Measurements from ENCODE around the gene ZNF628.

Gene ZNF628

GRCh38 chr19:55451965-55452748, 24.3 kb upstream of the ZNF628 start:
- H3K36me3 ChIP-seq (ENCODE audit: insufficient read depth, low read length) = no peaks in the 10 kb centered on the region
- no peak overlapping the region for H3K4me3 ChIP-seq (ENCODE audit: low read length)
- no peak overlapping the region for H3K4me2 ChIP-seq (ENCODE audit: low read length)
- no peaks in the 10 kb centered on the region for H3K9me3 ChIP-seq (replicated peaks; ENCODE audit: low read length)
- H3K27me3 ChIP-seq (ENCODE audit: control insufficient read depth, insufficient read depth, low read length) = peaks cover 34% of the 10 kb centered on the region
- no peaks in the 10 kb centered on the region for H3K4me1 ChIP-seq (ENCODE audit: control insufficient read depth, insufficient read depth, low read length)
- H3K9ac ChIP-seq (ENCODE audit: low read depth, low read length) = no peak overlapping the region

GRCh38 chr19:55452749-55453346, 23.6 kb upstream of the ZNF628 start:
- H3K36me3 ChIP-seq (ENCODE audit: insufficient read depth, low read length) = no peaks in the 10 kb centered on the region
- H3K4me1 ChIP-seq (ENCODE audit: control insufficient read depth, insufficient read depth, low read length) = no peaks in the 10 kb centered on the region
- H3K4me2 ChIP-seq (ENCODE audit: low read length) = no peak overlapping the region
- H3K27me3 ChIP-seq (ENCODE audit: control insufficient read depth, insufficient read depth, low read length) = peaks cover 27% of the 10 kb centered on the region
- H3K9me3 ChIP-seq (replicated peaks; ENCODE audit: low read length) = no peaks in the 10 kb centered on the region
- H3K4me3 ChIP-seq (ENCODE audit: low read length) = no peak overlapping the region
- no peak overlapping the region for H3K9ac ChIP-seq (ENCODE audit: low read depth, low read length)

- Histone ChIP-seq H3K9me3 (replicated peaks; ENCODE audit: low read length) (no peaks in the 10 kb centered on the region), H3K4me3 (ENCODE audit: low read length) (no peak overlapping the region), H3K4me2 (ENCODE audit: low read length) (no peak overlapping the region), H3K9ac (ENCODE audit: low read depth, low read length) (no peak overlapping the region), H3K36me3 (ENCODE audit: insufficient read depth, low read length) (no peaks in the 10 kb centered on the region), H3K27me3 (ENCODE audit: control insufficient read depth, insufficient read depth, low read length) (peaks cover 26% of the 10 kb centered on the region), H3K4me1 (ENCODE audit: control insufficient read depth, insufficient read depth, low read length) (no peaks in the 10 kb centered on the region)
Measured at GRCh38 chr19:55453511-55454260, 22.7 kb upstream of the ZNF628 start.

GRCh38 chr19:55454787-55455243, 21.6 kb upstream of the ZNF628 start:
- Histone ChIP-seq H3K9me3 (replicated peaks; ENCODE audit: low read length) (no peaks in the 10 kb centered on the region), H3K4me3 (ENCODE audit: low read length) (no peak overlapping the region), H3K27me3 (ENCODE audit: control insufficient read depth, insufficient read depth, low read length) (peaks cover 18% of the 10 kb centered on the region), H3K36me3 (ENCODE audit: insufficient read depth, low read length) (no peaks in the 10 kb centered on the region), H3K4me2 (ENCODE audit: low read length) (no peak overlapping the region), H3K4me1 (ENCODE audit: control insufficient read depth, insufficient read depth, low read length) (peaks cover 4% of the 10 kb centered on the region), H3K9ac (ENCODE audit: low read depth, low read length) (no peak overlapping the region)

- Histone ChIP-seq H3K4me3 (ENCODE audit: low read length) (no peak overlapping the region), H3K4me1 (ENCODE audit: control insufficient read depth, insufficient read depth, low read length) (peaks cover 13% of the 10 kb centered on the region), H3K4me2 (ENCODE audit: low read length) (no peak overlapping the region), H3K9ac (ENCODE audit: low read depth, low read length) (no peak overlapping the region), H3K36me3 (ENCODE audit: insufficient read depth, low read length) (no peaks in the 10 kb centered on the region), H3K27me3 (ENCODE audit: control insufficient read depth, insufficient read depth, low read length) (peaks cover 12% of the 10 kb centered on the region), H3K9me3 (replicated peaks; ENCODE audit: low read length) (no peaks in the 10 kb centered on the region)
Measured at GRCh38 chr19:55455576-55456235, 20.7 kb upstream of the ZNF628 start.

- no peaks in the 10 kb centered on the region for H3K36me3 ChIP-seq (ENCODE audit: insufficient read depth, low read length)
- peaks cover 19% of the 10 kb centered on the region for H3K4me1 ChIP-seq (ENCODE audit: control insufficient read depth, insufficient read depth, low read length)
- H3K27me3 ChIP-seq (ENCODE audit: control insufficient read depth, insufficient read depth, low read length) = peaks cover 9% of the 10 kb centered on the region
- no peak overlapping the region for H3K9ac ChIP-seq (ENCODE audit: low read depth, low read length)
- no peak overlapping the region for H3K4me3 ChIP-seq (ENCODE audit: low read length)
- no peaks in the 10 kb centered on the region for H3K9me3 ChIP-seq (replicated peaks; ENCODE audit: low read length)
- H3K4me2 ChIP-seq (ENCODE audit: low read length) = no peak overlapping the region
Measured at GRCh38 chr19:55456347-55456746, 20.1 kb upstream of the ZNF628 start.

- no peak overlapping the region for H3K9ac ChIP-seq (ENCODE audit: low read depth, low read length)
- H3K27me3 ChIP-seq (ENCODE audit: control insufficient read depth, insufficient read depth, low read length) = no peaks in the 10 kb centered on the region
- no peaks in the 10 kb centered on the region for H3K36me3 ChIP-seq (ENCODE audit: insufficient read depth, low read length)
- H3K9me3 ChIP-seq (replicated peaks; ENCODE audit: low read length) = no peaks in the 10 kb centered on the region
- H3K4me3 ChIP-seq (ENCODE audit: low read length) = no peak overlapping the region
- H3K4me2 ChIP-seq (ENCODE audit: low read length) = no peak overlapping the region
- peaks cover 25% of the 10 kb centered on the region for H3K4me1 ChIP-seq (ENCODE audit: control insufficient read depth, insufficient read depth, low read length)
Measured at GRCh38 chr19:55457683-55458457, 18.5 kb upstream of the ZNF628 start.

- Histone ChIP-seq H3K4me3 (ENCODE audit: low read length) (no peak overlapping the region), H3K4me1 (ENCODE audit: control insufficient read depth, insufficient read depth, low read length) (peaks cover 25% of the 10 kb centered on the region), H3K36me3 (ENCODE audit: insufficient read depth, low read length) (no peaks in the 10 kb centered on the region), H3K9ac (ENCODE audit: low read depth, low read length) (no peak overlapping the region), H3K27me3 (ENCODE audit: control insufficient read depth, insufficient read depth, low read length) (no peaks in the 10 kb centered on the region), H3K9me3 (replicated peaks; ENCODE audit: low read length) (no peaks in the 10 kb centered on the region), H3K4me2 (ENCODE audit: low read length) (peak overlapping the region; percentile 99)
Measured at GRCh38 chr19:55459551-55459949, 16.9 kb upstream of the ZNF628 start.

GRCh38 chr19:55459950-55460657, 16.3 kb upstream of the ZNF628 start:
- Histone ChIP-seq H3K4me3 (ENCODE audit: low read length) (peak overlapping the region; percentile 97), H3K9me3 (replicated peaks; ENCODE audit: low read length) (no peaks in the 10 kb centered on the region), H3K27me3 (ENCODE audit: control insufficient read depth, insufficient read depth, low read length) (no peaks in the 10 kb centered on the region), H3K4me1 (ENCODE audit: control insufficient read depth, insufficient read depth, low read length) (peaks cover 25% of the 10 kb centered on the region), H3K36me3 (ENCODE audit: insufficient read depth, low read length) (no peaks in the 10 kb centered on the region), H3K9ac (ENCODE audit: low read depth, low read length) (peak overlapping the region; percentile 96), H3K4me2 (ENCODE audit: low read length) (peak overlapping the region; percentile 99)

GRCh38 chr19:55460670-55461258, 15.7 kb upstream of the ZNF628 start:
- Histone ChIP-seq H3K9ac (ENCODE audit: low read depth, low read length) (peak overlapping the region; percentile 96), H3K4me1 (ENCODE audit: control insufficient read depth, insufficient read depth, low read length) (peaks cover 25% of the 10 kb centered on the region), H3K9me3 (replicated peaks; ENCODE audit: low read length) (no peaks in the 10 kb centered on the region), H3K4me2 (ENCODE audit: low read length) (peak overlapping the region; percentile 99), H3K4me3 (ENCODE audit: low read length) (peak overlapping the region; percentile 97), H3K36me3 (ENCODE audit: insufficient read depth, low read length) (no peaks in the 10 kb centered on the region), H3K27me3 (ENCODE audit: control insufficient read depth, insufficient read depth, low read length) (no peaks in the 10 kb centered on the region)
